ENCODE measurements around the gene MLPH.
A peak's percentile ranks its signal among the peaks of the same experiment; 100 is the strongest.
"Not testable (repeated sequence)": the region's sequence is repeated elsewhere in the genome, so short reads cannot be mapped to it uniquely, and the experiment has no call there.

Gene MLPH

DNA sequence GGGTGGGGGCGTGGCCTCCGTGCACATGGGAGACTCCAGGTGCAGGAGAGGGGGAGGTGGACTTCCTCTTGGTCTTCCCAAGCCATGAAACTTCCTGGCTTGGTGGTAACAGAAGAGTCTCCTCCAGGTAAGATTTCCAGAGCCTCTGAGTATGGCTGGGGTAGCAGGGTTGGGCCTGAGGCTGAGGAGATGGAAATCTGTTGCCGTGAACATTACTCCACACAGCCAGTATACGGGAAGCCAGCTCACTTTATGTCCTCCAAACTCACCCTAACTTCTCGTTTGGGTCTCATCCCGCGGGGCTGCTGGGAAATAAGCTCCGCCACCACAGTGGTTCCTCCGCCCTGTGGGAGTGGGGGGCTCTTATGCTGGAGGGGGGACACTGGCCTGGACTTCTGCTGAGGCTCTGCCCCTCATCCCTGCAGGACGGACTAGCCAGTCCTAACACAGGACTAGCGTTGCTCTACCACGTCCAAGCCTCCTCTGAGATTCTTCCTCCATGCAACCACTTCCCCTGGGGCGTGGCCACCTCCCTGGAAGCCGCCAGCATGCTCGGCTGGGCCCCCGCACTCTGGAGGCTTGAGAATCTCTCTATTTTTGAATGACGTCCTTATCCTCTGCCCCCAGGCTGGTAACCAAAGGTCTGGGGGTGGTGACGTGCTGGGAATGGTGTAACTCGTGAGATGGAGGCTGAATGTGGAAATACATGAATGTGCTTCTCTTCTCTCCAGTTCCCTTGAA, 104.3 kb downstream of the MLPH start:
- peak; percentile 47 for DNase-seq

- DNase-seq: no peak
Observed at GRCh38 chr2:237592425-237592980, 105.5 kb downstream of the MLPH start.

DNA sequence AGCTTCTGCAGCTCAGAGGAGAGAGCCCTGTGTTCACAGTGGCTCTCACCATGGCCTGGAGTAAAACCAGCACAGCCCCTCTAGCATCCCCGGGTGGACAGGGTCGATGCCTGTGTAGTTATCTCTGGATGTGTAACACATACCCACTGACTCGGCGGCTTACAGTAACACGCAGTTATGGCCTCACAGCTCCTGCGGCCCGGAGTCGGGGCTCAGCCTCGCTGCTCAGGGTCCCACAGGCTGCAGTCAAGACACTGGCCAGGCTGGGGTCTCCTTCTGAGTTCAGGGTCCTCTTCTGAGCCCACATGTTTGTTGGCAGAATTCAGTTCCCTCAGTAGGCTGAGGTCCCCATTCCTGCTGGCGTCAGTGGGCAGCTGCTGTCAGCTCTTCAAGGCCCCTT, 106.0 kb downstream of the MLPH start:
- no peak for DNase-seq

DNA sequence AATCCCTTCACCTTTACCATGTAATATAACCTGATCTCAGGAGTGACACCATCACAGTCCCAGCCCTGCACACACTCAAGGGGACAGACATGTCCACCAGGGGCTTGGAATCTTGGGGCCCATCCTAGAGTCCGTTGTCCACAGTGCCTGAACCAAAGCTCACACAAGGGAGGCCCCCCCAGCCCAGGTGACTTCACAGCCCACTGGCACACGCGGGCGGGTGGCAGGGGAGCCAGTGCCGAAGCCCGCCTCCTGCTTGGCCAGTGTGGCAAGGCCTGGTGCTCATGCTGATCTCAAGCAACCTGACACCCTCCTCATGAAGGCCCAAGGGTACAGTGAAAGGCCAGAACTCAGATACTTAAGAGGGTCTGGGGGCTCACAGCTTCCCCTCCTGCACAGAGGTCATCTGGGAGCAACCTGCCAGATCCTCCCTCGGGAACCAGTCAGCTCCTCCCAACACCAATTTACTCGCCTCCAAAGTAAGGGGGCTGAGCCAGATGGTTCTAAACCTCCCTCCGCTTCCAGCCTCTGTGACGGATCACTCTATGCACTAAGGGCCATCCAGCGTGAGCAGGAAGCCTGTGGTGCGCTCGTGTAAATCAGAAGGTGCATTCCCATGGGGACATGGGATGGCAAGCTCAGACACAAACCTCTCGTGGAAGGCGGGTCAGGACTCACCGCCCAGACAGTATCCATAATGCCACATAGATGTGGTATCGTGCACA, 106.7 kb downstream of the MLPH start:
- no peak for DNase-seq

DNA sequence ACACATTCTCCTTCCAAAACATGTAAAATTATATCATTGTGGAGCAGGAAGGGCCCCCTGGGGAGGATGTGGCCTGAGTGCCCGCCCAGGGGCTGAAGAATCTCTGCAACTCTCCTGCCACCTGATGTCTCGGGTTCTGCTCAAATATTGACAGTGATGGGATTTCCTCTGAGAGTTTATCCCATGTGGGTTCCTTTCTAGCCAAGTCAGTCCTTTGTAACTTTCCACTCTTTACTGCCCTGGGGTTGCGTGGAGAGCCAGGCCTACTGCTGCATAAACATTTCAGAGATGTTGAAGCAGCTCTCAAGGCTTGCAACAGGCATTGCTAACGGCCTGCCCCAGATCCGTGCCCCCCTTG, 107.4 kb downstream of the MLPH start:
- DNase-seq: no peak

DNA sequence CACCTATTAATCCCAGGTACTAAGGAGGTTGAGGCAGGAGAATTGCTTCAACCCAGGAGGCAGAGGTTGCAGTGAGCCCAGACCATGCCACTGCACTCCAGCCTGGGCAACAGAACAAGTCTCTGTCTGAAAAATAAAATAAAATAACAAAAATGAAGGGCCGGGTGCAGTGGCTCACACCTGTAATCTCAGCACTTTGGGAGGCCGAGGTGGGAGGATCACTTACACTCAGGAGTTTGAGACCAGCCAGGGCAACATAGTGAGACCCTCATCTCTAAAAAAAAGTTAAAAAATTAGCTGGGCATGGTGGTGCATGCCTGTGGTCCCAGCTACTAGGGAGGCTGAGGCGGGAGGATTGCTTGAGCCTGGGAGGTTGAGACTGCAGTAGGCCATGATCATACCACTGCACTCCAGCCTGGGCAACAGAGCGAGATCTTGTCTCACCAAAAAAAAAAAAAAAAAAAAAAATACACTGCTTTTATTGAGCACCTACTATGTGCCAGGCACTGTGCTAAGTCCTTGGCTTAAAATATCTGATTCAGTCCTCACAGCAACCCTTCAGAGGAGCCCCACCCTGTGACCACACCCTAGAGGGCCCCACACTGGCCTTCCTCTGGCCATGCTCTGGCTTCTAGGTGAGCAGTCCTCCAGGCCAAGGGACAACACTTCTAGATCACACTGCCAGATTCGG, 108.9 kb downstream of the MLPH start:
- DNase-seq: not testable (repeated sequence)

DNA sequence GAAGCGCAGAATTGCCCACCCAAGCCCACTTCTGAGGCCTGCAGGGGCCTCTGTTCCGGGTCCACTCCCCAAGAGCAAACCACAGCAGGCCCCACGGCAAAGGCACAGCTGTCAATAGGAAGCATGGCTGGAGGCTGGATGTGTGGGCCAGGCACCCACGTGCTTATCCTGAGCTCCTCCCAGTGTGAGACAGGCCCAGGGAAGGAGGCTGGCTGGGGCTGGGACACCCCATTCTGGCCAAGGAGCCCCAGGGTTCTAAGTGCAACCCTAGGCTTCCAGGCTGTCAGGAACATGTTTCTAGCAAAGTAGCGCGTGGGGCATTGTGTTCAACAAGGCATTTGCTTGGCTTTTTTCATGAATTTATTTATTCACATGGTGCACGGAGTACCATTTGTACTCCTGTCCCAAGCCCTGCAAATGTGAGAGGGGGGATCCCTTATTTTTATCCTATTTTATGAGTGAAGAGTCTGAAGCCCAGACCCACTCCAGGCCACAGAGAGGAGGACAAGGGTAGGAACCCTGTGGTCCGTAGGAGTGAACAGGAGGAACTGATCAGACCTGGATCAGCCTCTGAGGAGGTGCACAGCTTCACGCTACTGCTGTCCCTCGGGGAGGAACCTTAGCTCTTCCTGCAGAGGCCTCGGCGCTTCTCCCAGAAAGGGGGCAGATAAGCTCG, 109.6 kb downstream of the MLPH start:
- no peak for DNase-seq

GRCh38 chr2:237597196-237598145, 110.4 kb downstream of the MLPH start:
- no peak for DNase-seq

GRCh38 chr2:237598468-237599208, 111.6 kb downstream of the MLPH start:
- DNase-seq: no peak

DNA sequence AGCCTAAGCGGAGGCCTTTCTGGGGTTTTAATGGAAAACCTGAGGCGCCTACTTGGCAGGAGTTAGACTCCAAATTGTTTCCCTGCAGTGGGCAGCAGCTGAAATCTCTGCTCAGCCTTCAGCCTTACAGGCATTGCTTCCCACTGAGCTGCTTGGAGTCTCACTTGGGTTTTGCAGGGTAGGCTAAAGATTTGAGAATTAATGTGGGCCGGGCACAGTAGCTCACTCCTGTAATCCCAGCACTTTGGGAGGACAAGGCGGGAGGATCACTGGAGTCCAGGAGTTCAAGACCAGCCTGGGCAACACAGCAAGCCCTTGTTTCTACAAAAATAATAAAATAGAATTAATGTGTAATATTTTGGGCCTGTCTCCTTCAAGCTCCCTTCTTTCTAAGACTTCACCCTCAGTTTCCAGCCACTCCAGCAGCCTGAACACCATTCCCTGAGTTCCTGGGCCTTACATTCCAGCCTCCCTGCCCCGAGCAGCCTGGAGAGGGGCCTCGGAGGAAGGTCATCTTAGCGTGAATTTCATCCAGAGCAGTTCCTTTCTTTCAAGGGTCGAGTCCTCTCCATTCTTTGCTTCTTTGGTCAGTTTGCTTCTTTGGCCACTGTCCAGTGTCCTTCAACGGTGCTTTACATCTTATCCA, 112.5 kb downstream of the MLPH start:
- no peak for DNase-seq

GRCh38 chr2:237600205-237600846, 113.3 kb downstream of the MLPH start:
- no peak for DNase-seq

DNA sequence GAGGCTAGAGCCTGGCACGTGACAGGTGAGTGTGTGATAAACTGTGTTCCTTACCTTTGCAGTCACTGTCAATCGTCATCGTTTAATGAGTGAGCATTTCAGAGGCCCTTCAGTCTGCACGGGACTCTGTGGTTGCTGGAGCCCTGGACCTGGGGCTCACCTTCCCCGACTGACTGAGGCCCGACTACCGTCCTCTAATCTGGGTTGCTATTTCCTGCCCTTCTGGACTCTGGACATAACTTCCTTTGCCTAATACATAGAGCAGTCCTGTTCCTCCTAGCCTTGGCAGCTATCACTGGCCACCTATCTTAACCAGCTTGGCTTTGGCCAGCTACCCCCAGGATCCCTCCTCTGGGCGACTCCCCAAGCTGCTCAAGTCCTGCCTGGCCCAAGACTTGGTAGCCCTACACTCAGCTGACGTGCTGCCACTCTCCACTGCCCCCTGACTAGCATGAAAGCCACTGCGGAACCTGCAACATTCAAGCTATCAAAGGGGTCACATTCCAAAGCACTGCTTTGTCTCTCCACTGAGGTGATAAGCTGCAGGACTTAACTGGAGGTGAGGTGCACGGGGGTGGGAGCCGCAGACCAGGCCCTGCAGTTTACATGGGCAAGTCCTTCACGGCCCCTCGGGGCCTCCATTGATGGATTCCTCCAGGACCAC, 114.5 kb downstream of the MLPH start:
- no peak for DNase-seq

DNA sequence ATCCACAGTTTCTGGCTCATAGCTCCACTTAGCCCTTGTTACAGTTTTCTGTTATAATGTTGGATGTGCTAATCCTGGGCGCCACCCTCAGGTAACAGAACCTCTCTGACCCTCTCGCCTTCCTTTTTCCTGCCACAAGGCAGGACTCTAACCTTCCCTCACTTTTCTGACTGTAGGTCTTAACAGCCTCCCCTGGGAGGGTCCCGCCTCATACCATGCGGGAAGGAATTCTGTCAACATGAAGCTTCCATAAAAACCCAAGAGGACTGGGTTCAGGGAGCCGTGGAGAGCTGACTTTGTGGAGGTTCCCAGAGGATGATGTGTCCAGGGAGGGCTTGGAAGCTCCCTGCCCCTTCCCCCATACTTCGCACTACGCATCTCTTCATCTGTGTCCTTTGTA, 115.4 kb downstream of the MLPH start:
- DNase-seq: no peak

DNA sequence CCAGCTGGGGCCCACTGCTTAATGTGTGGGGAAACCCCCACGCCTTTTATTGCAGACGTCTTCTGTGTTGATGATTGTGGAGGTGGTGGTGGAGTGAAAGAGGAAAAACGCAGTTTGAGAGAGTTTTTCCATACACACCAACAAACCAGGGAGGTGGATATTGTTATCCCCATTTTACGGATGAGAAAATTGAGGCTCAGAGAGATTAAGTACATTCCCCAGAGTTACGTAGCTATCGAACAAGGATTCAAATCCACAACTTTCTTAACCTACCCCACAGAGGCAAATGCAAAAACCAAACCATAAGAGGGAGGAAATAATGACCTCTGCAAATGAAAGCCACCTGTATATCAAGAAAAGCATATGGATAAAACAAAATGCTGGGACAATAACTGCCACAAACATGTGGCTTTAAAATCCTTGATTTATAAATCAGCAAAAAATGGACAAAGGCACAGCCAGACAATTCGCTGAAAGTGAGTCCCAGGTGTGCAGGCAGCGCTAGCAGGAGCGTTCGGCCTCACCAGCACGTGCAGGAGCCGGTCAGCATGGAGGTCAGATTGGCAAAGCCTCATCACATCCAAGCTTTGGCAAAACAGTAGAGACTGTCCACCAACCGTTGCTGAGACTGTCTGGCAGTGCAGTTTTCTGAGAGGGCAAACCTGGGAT, 116.1 kb downstream of the MLPH start:
- no peak for DNase-seq

- DNase-seq: peak; percentile 74
Observed at GRCh38 chr2:237603718-237604362, 116.8 kb downstream of the MLPH start.

GRCh38 chr2:237604391-237604790, 117.3 kb downstream of the MLPH start:
- DNase-seq: no peak
